Femur (tissue), 1 donor: Measurements from ENCODE around the gene MRTO4.
"Not testable (repeated sequence)": the region's sequence is repeated elsewhere in the genome, so short reads cannot be mapped to it uniquely, and the experiment has no call there.

Source experiments
- DNase-seq: peaks from one replicate; pipeline ENCODE4 v3.0.0-alpha.2; 2017

Gene MRTO4

DNA sequence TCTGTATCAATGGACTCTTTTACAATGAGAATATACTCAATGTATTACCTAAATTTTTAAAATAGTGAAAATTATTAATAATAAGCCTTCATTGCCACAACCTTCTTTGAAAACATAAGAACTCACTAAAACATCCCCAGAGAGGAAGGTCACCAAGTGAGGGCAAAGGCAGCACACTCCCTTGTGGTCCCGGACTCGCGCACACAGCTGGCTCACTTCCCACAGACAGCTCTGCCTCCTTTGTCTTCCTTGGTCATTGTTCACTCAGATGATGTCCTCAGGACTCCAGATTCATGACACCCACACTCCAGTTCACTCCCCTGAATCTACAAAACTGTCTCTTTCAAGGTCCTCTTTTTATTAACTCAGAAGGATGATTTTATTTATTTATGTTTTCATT is 22.4 kb upstream of the MRTO4 start:
- DNase-seq: no peak

DNA sequence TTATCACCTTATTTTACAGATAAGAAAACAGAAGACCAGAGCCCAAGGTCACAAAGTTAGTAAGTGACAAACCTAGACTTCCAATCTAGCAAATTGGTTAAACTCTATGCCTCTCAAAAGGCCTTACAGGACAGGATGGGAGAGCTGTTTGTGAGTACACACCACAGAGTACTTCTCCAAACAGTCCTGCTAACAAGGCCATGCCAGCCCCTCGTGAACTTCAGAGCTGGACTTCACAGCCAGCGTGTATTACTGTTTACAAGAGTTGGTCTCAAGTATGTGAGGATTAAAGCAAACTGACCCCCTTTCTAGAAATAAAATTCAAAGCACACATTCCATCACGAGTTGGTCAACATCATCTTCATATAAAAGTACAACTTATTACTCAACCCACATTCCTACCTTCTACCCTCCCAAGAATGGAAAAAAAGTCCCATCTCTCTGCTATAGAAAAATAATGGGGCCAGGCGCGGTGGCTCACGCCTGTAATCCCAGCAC is 21.7 kb upstream of the MRTO4 start:
- DNase-seq: no peak

DNA sequence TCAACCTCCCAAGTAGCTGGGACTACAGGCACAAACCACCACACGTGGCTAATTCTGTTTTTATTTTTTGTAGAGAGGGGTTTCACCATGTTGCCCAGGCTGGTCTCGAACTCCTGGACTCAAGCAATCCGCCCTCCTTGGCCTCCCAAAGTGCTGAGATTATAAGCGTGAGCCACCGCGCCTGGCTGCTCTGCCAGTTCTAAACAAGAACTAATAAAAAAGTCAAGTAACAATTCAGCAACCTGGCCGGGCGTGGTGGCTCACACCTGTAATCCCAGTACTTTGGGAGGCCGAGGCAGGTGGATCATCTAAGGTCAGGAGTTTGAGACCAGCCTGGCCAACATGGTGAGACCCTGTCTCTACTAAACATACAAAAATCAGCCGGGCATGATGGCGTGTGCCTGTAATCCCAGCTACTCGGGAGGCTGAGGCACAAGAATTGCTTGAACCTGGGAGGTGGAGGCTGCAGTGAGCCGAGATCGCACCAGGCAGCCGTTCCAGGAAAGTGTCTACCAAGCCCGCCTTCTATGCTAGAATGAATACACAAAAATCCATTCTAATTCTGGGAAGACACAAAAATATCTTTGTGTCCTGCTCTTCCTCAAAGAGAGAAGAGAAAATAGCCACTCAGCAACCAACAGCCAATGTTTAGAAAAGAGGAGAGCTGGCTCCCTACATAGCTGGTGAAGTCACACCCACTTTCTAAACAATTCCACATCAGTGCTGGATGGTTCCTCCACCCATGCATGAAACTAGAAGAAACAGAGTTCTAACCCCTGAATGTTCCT is 19.7 kb upstream of the MRTO4 start:
- DNase-seq: not testable (repeated sequence)

DNA sequence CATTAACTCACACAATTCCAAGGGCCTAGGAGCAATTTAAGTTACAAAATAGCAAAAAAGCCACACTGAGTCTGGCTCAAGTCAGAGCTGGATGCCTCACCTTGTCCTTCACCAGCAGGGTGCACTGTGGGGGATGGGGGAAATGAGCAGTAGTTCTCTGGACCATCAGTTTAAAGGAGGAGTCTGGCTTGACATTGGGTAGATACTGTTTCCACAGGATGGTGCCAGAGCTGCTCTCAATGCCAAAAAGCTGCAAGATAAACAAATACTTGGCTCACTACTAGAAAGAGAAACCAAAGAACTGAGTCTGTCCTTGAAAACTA is 19.1 kb upstream of the MRTO4 start:
- no peak for DNase-seq

DNA sequence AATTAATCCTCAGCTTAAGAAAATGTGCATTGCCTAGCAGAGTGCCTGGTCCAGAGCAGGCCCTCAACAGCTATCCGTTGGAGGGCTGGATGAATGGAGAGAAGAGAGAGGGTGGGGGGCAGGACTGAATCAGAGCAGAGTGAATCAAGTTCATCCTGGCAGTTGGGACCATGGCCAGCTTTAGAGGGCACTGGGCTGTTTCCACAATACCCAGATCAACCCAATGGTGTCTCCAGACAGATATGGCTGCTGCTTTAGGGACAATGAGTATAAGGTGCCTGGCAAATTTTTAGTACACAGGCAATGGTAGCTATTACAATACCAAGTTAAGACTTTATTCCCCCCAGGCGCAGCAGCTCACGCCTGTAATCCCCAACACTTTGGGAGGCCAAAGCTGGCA is 17.4 kb upstream of the MRTO4 start:
- DNase-seq: no peak

DNA sequence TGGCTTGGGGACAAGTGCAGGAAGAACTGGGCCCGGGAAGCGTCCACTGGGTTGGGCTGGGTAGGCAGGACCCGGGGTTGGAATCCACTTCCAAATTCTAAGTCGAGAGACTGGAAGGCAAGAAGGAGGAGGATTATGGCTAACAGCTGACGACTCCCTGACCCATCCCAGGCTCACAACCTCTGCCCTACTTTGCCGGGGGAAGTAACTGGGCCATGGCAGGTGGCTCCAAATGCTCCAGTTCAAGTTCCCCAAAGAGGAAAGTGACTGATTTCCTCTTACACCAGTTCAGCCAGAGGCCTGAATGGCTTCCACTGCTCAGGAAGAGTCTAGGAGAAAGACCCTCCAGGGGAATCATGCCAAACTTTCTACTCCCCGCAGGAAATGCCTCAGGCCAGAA is 11.7 kb upstream of the MRTO4 start:
- DNase-seq: no peak

DNA sequence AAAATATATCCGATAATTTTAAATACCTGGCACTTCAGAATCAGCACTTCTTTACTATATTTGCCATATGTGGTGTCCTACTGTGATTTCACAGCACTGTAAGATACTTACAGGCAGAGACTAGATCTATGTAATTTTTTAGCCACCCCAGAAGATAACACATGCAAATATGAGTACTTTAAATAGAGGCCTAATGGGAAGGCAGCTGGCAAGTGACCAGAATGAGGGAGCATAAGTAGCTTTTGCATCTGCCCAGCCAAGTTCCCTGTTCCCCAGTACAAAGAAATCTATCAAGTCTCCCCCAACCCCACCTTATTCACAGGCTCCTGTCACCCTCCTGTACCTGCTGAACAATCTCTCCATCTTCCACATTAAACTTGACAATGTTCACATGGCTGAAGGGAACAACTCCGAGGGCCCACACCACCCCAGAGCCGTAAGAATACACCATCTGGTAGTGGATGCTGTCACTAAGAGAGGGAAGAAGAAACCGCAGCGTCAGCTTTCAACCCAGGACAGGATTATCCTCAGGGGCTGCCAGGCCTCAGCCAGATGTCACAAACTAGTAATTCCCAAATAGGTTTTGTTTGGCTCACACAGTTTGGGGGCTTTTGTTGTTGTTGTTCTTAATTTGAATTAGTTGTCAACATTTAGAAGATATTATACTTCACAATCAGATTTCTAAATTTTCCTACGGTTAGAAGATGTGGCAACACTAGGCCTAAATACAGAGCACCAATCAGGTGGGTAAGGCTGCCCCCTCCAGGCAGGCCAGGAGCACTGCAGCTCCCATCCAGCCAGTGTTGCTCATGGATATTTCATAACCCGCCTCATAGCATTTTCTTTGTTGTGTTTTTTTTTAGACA is 10.7 kb upstream of the MRTO4 start:
- DNase-seq: peak; percentile 55

DNA sequence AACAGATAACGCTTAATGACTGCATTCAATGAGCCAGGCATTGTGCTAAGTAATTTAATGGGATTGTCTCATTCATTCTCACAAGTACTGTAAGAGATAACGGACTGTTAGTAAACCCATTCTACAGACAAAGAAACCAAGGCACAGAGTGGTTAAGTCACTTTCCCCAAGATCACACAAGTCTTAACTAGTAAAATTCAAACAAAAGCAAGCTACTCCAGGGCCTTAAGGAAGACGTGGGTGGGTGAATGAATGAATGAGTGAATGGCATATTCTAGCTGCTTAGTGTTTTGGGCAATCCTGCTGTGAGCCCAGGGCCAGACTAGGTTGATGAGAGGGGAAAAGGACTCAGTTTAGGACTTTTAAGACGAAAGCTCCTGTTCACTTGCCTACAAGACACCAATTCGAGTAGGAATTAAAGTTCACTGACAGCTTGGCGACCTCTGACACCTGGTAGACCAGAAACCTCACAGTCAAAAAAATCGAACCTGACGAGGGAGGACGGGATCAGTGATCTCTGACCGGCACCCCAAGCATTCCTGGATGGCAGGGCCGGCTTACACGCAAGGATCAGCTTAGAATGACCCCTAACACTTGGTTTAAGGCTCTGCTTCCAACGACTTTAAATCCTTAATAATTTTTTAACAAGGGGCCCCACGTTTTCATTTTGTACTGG is 838 bp upstream of the MRTO4 start:
- DNase-seq: no peak

DNA sequence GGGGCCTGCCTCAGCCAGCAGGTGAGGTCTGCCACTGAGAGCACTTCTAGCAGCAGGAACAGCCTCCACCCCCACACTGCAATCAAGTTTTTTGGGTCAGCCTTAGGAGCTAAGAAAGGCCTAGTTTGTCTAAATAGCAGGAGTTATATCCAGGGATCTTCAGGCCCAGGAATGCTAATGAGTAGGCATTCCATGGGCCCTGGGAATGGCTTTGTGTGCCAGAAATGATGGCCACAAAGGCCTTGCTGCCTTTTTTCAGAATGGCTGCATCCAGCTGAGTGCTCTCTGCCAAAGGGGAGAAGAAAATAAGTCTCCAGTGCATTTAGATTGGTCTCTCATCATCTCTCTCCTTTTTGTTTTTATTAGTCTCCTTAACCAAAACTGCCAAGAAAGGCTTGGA is 2.8 kb downstream of the MRTO4 start:
- DNase-seq: no peak

DNA sequence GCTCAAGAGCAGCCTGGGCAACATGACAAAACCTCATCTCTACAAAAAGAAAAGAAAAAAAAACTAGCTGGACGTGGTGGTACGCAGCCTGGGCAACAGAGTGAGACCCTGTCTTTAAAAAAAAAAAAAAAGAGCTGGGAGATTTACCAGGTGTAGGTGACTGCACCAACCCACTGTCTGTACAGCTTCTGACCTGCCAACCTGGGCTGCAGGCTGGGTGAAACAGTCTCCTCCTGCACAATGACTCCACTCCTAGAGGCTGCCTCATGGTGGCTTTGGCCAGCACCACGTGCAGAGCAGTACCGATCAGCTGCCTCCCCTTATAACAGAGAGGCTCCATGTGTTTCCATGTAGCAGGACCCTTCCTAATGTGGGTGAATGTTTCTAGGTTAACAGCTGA is 3.7 kb downstream of the MRTO4 start:
- DNase-seq: no peak

DNA sequence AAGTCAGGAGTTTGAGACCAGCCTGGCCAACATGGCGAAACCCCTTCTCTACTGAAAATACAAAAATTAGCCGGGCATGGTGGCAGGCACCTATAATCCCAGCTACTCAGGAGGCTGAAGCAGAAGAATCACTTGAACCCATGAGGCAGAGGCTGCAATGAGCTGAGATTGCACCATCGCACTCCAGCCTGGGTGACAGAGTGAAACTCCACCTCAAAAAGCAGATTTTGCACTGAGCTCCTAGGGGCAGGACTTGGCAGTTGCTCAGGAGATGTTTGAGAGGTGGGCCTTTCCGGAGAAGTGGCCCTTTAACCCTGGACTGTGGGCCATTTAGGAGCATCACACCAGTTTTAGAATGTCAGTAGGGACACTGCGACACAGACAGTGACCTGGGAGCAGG is 4.7 kb downstream of the MRTO4 start:
- not testable (repeated sequence) for DNase-seq

DNA sequence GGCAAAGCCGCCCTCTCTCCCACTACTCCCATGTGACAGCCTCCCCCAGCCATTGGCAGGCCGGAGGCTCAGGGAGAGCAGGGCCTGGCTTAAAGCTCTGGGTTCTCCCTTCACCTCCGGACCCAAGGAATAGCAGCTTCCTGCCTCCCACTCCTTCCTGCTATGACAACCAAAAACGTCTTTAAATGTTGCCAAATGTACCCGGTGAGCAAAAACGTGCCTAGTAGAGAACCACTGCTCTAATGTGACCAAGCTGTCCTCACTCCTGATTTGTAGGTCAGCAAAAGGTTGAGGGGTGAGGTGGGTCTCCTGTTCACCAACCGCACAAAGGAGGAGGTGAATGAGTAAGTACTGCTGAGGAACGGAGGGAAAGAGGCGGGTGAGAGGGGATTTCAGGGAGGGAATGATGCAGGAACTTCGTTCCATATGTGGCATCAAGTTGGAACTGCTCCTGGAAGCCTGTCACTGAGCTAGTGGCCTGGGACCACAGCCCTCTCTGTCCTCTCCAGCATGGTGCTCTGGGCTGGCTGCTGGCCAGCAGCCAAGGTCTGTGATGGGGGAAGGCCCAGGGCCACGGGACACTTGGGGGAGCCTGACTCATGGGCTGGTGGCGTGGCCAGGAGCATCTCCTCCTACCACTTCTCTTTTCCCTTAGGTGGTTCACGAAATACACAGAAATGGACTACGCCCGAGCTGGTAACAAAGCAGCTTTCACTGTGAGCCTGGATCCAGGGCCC is 5.7 kb downstream of the MRTO4 start:
- DNase-seq: no peak

DNA sequence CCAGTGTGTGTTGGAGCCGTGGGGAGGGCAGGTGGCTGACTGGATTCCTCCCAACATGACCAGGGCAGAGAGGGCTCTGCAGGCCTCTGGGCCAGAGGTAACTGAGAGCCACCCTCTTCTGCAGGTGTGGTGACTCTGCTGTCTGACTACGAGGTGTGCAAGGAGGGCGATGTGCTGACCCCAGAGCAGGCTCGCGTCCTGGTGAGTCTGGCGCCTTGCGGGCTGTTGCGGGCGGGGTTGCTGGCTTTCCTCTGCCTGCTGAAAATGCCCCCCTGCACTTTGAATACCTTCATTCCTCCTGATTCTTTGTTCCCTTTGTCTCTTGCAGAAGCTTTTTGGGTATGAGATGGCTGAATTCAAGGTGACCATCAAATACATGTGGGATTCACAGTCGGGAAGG is 6.7 kb downstream of the MRTO4 start:
- DNase-seq: no peak

DNA sequence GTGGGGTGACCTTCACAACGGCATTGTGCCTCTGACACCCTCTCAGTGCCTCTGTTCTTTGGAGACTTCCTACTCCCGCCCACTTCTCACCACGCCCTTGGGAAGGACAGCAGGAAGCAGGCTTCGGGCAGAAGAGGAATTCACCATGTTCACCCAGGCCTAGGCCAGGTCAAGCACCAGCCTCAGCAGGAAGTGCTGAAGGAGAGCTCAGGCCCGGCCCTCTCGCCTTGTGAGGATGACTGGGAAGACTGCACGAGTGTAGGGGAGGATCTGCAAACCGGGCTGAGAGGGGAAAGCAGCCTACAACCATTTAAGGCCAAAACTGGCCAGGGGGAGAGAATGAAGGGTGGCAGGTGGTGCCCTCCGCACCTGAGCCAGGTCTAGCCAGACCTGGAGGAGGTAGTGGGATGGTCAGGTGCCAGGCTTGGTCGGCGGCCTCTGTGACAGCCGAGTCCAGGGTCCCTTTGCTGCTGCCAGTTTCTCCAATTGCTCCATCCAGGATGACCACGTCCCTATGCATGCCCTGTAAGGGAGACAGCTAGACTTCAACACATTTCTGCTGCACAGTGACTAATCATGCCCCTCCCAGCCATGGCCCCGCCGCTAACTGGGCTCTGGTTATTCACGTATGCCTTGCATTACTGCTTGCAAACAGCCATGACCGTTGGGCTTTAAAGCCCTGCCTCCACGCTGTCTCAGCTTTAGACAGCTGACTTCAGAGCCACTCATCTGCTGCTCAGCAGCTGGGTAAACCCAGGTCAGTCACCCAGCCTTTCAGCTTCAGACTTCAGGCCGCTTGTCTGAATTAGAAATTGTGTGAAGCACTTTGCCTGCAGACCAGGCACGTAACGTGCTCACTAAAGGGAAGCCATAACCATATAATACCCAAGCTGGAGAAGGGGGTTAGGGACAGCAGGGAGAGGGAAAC is 8.9 kb downstream of the MRTO4 start:
- DNase-seq: peak; percentile 56

DNA sequence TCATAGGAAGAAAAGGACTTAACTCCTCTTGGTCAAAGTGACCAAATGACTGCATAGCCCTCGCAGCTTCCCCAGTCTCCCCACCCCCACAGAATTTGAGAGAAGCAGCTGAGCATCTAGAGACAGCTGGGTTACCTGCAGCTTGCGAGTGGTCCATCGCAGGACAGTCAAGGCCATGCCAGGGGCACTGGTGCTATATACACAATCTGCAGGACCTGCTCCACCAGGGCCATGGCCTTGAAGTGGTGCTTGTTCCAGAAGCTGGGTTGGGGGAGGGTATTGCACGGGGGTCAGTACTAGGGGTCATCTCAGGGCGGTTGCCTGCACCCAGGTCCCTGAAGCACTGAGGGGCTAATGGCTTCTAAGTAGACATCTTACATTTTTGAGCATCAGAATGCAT is 10.4 kb downstream of the MRTO4 start:
- DNase-seq: no peak

DNA sequence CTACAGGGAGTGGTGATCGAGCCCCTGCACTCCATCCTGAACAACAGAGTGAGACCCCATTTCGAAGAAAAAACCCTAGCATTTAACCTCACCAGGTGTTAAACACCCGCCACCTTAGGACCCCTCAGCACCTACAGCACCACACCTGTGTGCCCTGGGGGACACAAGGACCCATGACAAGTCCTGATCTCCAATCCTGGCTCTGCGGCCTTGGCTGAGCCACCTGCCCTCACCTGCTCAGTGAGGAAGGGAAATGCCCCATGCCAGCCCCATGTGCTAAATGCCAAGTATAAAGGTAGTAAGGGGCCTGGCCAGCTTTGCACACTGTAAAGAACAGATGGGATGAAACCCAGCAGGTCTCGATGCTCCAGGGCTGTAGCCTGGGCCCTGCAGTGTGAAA is 11.1 kb downstream of the MRTO4 start:
- no peak for DNase-seq

DNA sequence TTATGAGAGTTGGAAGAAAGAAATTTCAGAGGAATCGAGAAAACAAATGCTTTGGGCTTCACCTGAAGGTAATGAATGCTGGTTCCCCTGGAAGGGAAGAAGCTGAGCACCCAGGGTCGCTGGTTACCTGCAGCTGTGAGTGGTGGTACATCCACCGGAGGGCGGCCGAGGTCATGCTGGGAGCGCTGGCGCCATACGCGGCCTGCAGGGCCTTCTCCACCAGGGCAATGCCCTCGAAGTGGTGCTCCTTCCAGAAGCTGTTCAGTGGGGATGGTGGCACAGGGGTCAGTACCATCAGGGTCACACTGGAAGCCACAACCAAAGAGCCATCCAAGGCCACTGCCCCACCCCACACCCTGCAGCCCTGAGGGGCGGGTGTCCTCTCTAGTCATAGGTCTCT is 16.8 kb downstream of the MRTO4 start:
- no peak for DNase-seq

DNA sequence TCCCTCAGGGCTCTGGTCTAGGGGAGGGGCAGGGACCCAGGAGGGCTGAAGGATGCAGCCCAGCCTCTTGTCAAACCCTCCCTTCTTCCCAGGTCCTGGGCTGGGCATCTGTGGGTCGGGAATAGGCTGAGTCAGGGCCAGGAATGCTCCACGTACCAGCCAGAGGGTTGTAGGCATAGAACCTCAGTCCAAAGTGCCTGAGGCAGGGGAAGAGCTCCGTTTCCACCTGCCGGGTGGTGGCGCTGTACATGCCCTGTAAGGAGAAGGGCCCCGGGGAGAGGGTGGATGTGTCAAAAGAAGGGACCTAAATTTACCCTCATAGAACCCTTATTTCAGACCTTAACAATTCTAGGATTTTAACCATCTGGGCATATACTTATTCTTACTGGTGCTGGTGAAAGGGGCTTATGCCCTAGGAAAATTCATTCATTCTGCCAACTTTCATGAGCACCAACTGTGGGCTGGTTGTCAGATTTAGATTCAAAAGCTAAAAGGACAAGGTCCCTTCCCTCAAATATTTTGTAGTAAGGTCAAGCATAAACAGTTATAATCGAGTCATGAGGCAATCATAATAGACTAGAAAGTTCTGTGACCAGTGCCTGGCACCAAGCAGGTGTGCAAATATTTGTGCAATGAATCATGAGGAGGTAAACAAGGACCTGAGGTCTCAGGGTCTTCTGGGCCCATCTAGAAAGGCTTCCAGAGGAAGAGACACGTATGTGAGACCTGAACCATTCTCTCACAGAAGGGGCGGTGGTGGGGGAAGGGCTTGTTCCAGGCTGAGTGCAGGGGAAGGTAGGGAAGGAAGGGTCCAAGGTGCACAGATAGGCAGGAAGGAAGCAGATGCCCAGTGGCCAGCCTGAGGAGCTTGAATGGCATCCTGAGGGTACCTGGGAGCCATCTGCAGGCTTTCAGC is 18.1 kb downstream of the MRTO4 start:
- not testable (repeated sequence) for DNase-seq

DNA sequence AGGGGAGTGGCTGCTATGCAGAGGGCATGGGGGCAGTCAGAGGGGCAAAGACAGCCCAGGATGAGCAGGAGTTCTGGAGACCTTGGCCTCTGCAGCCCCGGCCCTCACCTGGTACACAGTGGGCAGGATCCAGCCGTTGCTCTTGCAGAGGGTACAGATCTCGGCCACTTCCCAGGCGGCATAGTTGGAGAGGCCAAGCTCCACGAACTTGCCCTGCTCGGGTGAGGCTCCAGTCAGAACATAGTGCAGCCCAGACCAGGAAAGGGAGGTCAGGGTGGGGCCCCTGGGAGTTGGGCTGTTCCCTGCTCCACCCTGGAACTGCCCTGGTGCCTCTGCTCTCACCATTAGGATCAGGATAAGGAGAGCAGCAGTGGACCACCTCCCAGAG is 18.7 kb downstream of the MRTO4 start:
- not testable (repeated sequence) for DNase-seq

DNA sequence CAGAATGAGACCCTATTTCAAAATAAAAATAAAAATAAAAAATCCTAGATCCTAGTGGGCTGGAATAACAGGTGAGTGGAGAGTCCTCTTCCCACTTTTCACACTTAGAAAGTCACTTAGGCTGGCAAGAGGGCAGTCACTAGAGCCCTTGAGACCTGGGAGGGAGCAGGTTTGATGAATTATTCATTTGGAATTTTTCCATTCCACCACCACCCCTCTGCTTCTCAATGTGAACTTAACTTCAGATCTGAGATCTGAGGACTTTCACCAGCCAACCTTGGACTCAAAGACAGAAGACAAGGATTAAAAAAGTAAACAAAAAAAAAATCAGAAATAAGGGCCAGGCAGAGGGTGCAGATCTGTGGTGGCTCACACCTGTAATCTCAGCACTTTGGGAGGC is 20.5 kb downstream of the MRTO4 start:
- DNase-seq: no peak
